Measurements from ENCODE around the gene TOP1. TPM values are rescaled to one million over a fixed set of nuclear protein-coding genes. Genes with fewer than 3 reads are reported as not detected.

TOP1 gene
- total RNA-seq, 1 experiment from 2014 or later, result 144 TPM

DNA sequence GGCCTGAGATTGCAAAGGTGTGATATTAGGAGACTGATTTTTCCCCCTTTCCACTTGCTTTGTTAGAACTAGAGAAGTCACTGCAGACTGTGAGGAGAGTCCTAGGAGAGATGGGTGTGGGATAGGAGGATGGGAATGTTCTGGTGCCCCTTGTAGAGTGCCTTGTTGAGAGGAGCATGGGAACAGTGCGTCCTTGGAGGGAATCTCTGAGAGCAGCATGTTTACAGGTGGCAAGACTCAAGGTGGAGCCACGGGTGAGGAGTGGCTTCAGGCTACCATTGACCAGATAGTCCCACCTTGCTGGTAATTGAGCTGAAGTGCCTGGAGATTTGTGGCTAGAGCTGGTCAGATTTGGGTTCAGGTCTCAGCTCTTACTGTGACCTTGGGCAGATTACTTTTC, 114.7 kb downstream of the TOP1 start:
- Mint-ChIP-seq H3K36me3 (ENCODE audit: insufficient read depth, unreplicated experiment) (peaks cover 9% of the 10 kb centered on the region), H3K27me3 (ENCODE audit: insufficient read depth, unreplicated experiment) (no peaks in the 10 kb centered on the region), H3K27ac (ENCODE audit: unreplicated experiment) (no peak overlapping the region), H3K4me1 (ENCODE audit: low read depth, unreplicated experiment) (no peaks in the 10 kb centered on the region), H3K4me3 (ENCODE audit: unreplicated experiment) (no peak overlapping the region), H3K9me3 (ENCODE audit: unreplicated experiment) (no peaks in the 10 kb centered on the region)
- DNase-seq, result no peak
- ChIA-PET POLR2A (interaction anchor here (0.6 kb wide), 1 partner anchor 197 kb away, joined by 3 read pairs; no protein-coding TSS in a partner anchor), CTCF (interaction anchor here (1.1 to 2.4 kb wide), 2 partner anchors 8 to 180 kb away, joined by 4 to 9 read pairs; no protein-coding TSS in a partner anchor)
- no TSS peak for BruUV-seq (replicated peaks)
- H3K9me3 ChIP-seq, result no peaks in the 10 kb centered on the region
- H3K4me1 ChIP-seq, result peaks cover 10% of the 10 kb centered on the region
- H3K4me3 ChIP-seq (ENCODE audit: low read depth, low read length), result no peak overlapping the region
- TF ChIP-seq, protein P1, sequence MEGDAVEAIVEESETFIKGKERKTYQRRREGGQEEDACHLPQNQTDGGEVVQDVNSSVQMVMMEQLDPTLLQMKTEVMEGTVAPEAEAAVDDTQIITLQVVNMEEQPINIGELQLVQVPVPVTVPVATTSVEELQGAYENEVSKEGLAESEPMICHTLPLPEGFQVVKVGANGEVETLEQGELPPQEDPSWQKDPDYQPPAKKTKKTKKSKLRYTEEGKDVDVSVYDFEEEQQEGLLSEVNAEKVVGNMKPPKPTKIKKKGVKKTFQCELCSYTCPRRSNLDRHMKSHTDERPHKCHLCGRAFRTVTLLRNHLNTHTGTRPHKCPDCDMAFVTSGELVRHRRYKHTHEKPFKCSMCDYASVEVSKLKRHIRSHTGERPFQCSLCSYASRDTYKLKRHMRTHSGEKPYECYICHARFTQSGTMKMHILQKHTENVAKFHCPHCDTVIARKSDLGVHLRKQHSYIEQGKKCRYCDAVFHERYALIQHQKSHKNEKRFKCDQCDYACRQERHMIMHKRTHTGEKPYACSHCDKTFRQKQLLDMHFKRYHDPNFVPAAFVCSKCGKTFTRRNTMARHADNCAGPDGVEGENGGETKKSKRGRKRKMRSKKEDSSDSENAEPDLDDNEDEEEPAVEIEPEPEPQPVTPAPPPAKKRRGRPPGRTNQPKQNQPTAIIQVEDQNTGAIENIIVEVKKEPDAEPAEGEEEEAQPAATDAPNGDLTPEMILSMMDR (IDR thresholded peaks at IDR 0.05; ENCODE audit: insufficient read depth in 1 of 2, low read depth in 1 of 2, low read length in 1 of 2, severe bottlenecking in 1 of 2, unreplicated experiment in 1 of 2), result no peak
- intact Hi-C loops (cut with micrococcal nuclease; ENCODE audit: unreplicated experiment), result no loop called here
- H3K27me3 ChIP-seq (replicated peaks; ENCODE audit: control insufficient read depth, insufficient read depth, low read length), result no peaks in the 10 kb centered on the region
- 0 out of 2 replicates have a peak, but pooled peaks cover 4% of the 10 kb centered on the region for H3K36me3 ChIP-seq (ENCODE audit: control insufficient read depth, insufficient read depth, low read length)

DNA sequence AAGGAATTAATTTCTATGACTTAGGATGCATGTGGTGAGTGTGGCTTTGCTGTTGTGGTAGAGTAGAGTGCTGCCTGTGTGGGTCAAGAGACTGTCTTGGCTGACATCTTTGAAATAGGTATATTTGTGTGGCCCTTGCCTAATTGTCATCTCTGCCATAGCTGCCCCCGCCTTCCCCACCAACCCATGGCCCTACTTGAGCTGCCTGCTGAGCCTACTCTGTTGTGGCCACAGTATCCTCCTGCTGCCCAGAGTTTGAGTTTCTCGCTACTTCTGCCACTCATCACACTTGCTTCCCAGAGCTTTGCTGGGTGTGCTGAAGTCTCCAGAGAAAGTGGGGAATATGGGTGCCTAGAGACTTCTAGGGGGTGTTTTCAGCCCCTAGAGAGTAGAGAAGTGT, 116.7 kb downstream of the TOP1 start:
- H3K36me3 ChIP-seq (ENCODE audit: control insufficient read depth, insufficient read depth, low read length), result 0 out of 2 replicates have a peak, but pooled peaks cover 3% of the 10 kb centered on the region
- peaks cover 8% of the 10 kb centered on the region for H3K4me1 Mint-ChIP-seq (ENCODE audit: low read depth, unreplicated experiment)

DNA sequence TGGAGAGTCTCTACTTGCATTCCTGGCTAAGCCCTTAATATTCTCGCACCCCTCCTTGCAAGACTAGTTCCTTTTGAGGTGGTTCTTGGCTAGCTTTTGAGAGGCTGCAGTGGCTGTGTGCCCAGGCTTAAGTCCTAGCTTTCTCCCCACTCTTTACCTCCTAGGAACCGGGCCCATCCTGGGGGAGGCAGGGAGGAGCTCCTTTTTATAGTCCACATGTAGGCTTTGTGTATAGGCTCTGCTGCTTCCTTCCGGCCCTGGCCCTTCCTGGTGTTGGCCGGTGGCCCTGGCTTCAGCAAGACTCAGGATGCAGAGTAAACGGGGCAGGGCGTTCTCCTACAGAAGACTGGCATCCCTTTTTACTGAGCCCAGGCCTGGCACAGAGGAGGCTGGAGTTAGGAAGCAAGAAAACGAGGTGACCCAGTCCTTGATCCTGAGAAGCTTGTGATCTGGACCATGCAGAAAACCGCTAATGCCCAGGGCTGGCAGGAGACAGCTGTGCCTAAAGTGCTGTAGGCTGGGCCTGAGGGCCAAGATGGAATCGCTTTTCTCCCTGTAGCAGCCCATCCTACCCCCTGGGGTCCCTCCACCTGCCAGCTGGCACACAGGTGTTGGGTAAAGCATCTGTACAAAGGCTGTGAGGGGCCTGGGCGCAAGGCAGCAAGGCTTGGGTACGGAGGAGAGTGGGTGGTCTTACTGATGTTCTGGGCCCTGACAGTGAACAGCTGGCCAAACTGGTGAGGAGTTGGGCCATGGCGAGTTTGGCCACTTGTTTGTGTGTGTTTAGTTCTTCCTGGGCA, 117.4 kb downstream of the TOP1 start:
- ChIA-PET POLR2A (no interaction called here), CTCF (interaction anchor here (1.5 to 1.9 kb wide), 3 partner anchors 11 to 195 kb away, joined by 4 to 6 read pairs (median 5); partner anchors contain the start of gene LPIN3)
- Histone ChIP-seq H3K4me3 (ENCODE audit: low read depth, low read length) (no peak overlapping the region), H3K36me3 (ENCODE audit: control insufficient read depth, insufficient read depth, low read length) (0 out of 2 replicates have a peak, but pooled peaks cover 1% of the 10 kb centered on the region), H3K9me3 (no peaks in the 10 kb centered on the region), H3K27me3 (replicated peaks; ENCODE audit: control insufficient read depth, insufficient read depth, low read length) (no peaks in the 10 kb centered on the region), H3K4me1 (no peaks in the 10 kb centered on the region; the same call in 1 of the 2 replicates)
- H3K4me1 Mint-ChIP-seq (ENCODE audit: low read depth, unreplicated experiment), result peaks cover 8% of the 10 kb centered on the region
- no peak for DNase-seq
- TF ChIP-seq, protein P1 (IDR thresholded peaks at IDR 0.05; ENCODE audit: insufficient read depth in 1 of 2, low read depth in 1 of 2, low read length in 1 of 2, severe bottlenecking in 1 of 2, unreplicated experiment in 1 of 2), result no peak
- H3K9me3 Mint-ChIP-seq (ENCODE audit: unreplicated experiment), result no peaks in the 10 kb centered on the region
- intact Hi-C loops (cut with micrococcal nuclease; ENCODE audit: unreplicated experiment), result no loop called here
- H3K27me3 Mint-ChIP-seq (ENCODE audit: insufficient read depth, unreplicated experiment), result no peaks in the 10 kb centered on the region
- no peak overlapping the region for H3K4me3 Mint-ChIP-seq (ENCODE audit: unreplicated experiment)
- H3K36me3 Mint-ChIP-seq (ENCODE audit: insufficient read depth, unreplicated experiment), result no peaks in the 10 kb centered on the region
- H3K27ac Mint-ChIP-seq (ENCODE audit: unreplicated experiment), result no peak overlapping the region
- BruUV-seq (replicated peaks), result no TSS peak

More for the DNA sequence above, 116.7 kb downstream of the TOP1 start:
- intact Hi-C loops (cut with micrococcal nuclease; ENCODE audit: unreplicated experiment), result no loop called here
- no peak for DNase-seq
- Mint-ChIP-seq H3K9me3 (ENCODE audit: unreplicated experiment) (no peaks in the 10 kb centered on the region), H3K36me3 (ENCODE audit: insufficient read depth, unreplicated experiment) (no peaks in the 10 kb centered on the region), H3K4me3 (ENCODE audit: unreplicated experiment) (no peak overlapping the region), H3K27me3 (ENCODE audit: insufficient read depth, unreplicated experiment) (no peaks in the 10 kb centered on the region), H3K27ac (ENCODE audit: unreplicated experiment) (no peak overlapping the region)
- no TSS peak for BruUV-seq (replicated peaks)
- CTCF ChIA-PET, result no interaction called here
- H3K27me3 ChIP-seq (replicated peaks; ENCODE audit: control insufficient read depth, insufficient read depth, low read length), result no peaks in the 10 kb centered on the region
- TF ChIP-seq, protein P1 (IDR thresholded peaks at IDR 0.05; ENCODE audit: insufficient read depth in 1 of 2, low read depth in 1 of 2, low read length in 1 of 2, severe bottlenecking in 1 of 2, unreplicated experiment in 1 of 2), result no peak
- no peaks in the 10 kb centered on the region for H3K9me3 ChIP-seq
- POLR2A ChIA-PET, result interaction anchor here (0.5 kb wide), 1 partner anchor 34 kb away, joined by 3 read pairs; no protein-coding TSS in a partner anchor
- no peaks in the 10 kb centered on the region; the same call in 1 of the 2 replicates for H3K4me1 ChIP-seq
- no peak overlapping the region for H3K4me3 ChIP-seq (ENCODE audit: low read depth, low read length)
